Mammary epithelial cell (primary cell): ENCODE results near the gene LPP.

Experiments
- EZH2 ChIP-seq: IDR thresholded peaks from 2 replicates; pipeline ENCODE4 v1.6.1; 2012; ENCODE audit warnings: low read length, inconsistent platforms, borderline replicate concordance
- TF ChIP-seq, protein P1 (sequence below), 2 donors: IDR thresholded peaks in 1 of 2; conservative IDR thresholded peaks in 1 of 2; 2 replicates each; pipeline ENCODE4 v1.5.1; 2011 to 2012; ENCODE audit warnings: inconsistent platforms in 2 of 2, low read length in 2 of 2, mild to moderate bottlenecking in 2 of 2, control low read depth in 1 of 2, low read depth in 1 of 2; ENCODE audit not compliant: insufficient read depth in 1 of 2; ENCODE audit errors: extremely low read depth in 1 of 2

DNA sequence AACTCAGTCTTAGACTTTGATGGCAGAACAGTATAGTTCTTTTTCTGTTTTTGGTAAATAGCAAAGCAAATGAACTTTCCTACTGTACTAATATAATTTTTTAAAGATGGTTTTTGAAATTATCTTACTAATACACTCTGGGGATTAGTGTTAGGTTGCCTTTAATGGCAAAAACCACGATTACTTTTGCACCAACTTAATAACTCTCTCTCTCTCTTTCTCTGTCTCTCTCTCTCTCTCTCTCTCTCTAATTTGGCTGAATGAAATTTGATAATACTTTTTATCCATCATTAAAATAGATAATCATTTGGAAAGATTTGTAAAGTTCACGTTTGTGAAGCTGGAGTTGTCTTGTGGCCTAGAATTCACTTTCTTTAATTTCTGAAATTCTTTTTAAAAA, 257.8 kb downstream of the LPP start:
- TF ChIP-seq, protein P1, sequence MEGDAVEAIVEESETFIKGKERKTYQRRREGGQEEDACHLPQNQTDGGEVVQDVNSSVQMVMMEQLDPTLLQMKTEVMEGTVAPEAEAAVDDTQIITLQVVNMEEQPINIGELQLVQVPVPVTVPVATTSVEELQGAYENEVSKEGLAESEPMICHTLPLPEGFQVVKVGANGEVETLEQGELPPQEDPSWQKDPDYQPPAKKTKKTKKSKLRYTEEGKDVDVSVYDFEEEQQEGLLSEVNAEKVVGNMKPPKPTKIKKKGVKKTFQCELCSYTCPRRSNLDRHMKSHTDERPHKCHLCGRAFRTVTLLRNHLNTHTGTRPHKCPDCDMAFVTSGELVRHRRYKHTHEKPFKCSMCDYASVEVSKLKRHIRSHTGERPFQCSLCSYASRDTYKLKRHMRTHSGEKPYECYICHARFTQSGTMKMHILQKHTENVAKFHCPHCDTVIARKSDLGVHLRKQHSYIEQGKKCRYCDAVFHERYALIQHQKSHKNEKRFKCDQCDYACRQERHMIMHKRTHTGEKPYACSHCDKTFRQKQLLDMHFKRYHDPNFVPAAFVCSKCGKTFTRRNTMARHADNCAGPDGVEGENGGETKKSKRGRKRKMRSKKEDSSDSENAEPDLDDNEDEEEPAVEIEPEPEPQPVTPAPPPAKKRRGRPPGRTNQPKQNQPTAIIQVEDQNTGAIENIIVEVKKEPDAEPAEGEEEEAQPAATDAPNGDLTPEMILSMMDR (conservative IDR thresholded peaks at IDR 0.05 in 1 of 2, IDR thresholded peaks at IDR 0.05 in 1 of 2; ENCODE audit: extremely low read depth in 1 of 2, insufficient read depth in 1 of 2, low read depth in 1 of 2, low read length in 2 of 2): no peak
- no peak for TF ChIP-seq EZH2
